Loucy (cell line): ENCODE results near the gene ASB13.

Experiments
- H2AFZ ChIP-seq: fragments of 200-600 bp; sonication (generic); 2 replicates; pipeline ENCODE4 v1.6.0; 2016; ENCODE audit warnings: antibody characterized with exemption, mild to moderate bottlenecking, low read length, moderate library complexity
- H3F3A ChIP-seq: fragments of 200-600 bp; 2 replicates; pipeline ENCODE4 v1.6.0; 2016; ENCODE audit warnings: antibody characterized with exemption, low read depth, mild to moderate bottlenecking
- H3K27me3 ChIP-seq: fragments of 200-600 bp; sonication (generic); 2 replicates; pipeline ENCODE4 v1.6.1; 2014; ENCODE audit warnings: low read length, mild to moderate bottlenecking; ENCODE audit not compliant: insufficient read depth, poor library complexity, severe bottlenecking
- H3K36me3 ChIP-seq: fragments of 200-600 bp; sonication (generic); 2 replicates; pipeline ENCODE4 v1.6.1; 2016; ENCODE audit warnings: low read length; ENCODE audit not compliant: insufficient read depth
- H3K4me1 ChIP-seq: fragments of 200-600 bp; sonication (generic); 2 replicates; pipeline ENCODE4 v1.5.1; 2014; ENCODE audit warnings: low read length, mild to moderate bottlenecking; ENCODE audit not compliant: insufficient read depth, poor library complexity, severe bottlenecking
- H3K4me2 ChIP-seq: fragments of 200-600 bp; sonication (generic); 2 replicates; pipeline ENCODE4 v1.6.0; 2014; ENCODE audit warnings: antibody characterized with exemption, low read length, low read depth, mild to moderate bottlenecking; ENCODE audit not compliant: poor library complexity, severe bottlenecking
- H3K4me3 ChIP-seq: fragments of 200-600 bp; sonication (generic); 2 replicates; pipeline ENCODE4 v1.5.1; 2014; ENCODE audit warnings: low read length, mild to moderate bottlenecking, mixed read lengths; ENCODE audit not compliant: poor library complexity, severe bottlenecking
- H3K79me2 ChIP-seq: fragments of 200-600 bp; sonication (generic); 2 replicates; pipeline ENCODE4 v1.6.1; 2014; ENCODE audit warnings: low read length; ENCODE audit not compliant: insufficient read depth
- H3K9ac ChIP-seq: fragments of 200-600 bp; sonication (generic); 2 replicates; pipeline ENCODE4 v1.6.0; 2014; ENCODE audit warnings: mild to moderate bottlenecking, low read depth, low read length, moderate library complexity; ENCODE audit not compliant: poor library complexity, severe bottlenecking
- H3K9me2 ChIP-seq: fragments of 200-600 bp; sonication (generic); replicated peaks from 2 replicates; pipeline ENCODE4 v1.6.1; 2016; ENCODE audit warnings: low read depth, low read length, mixed read lengths
- H3K9me3 ChIP-seq: fragments of 200-600 bp; sonication (generic); 2 replicates; pipeline ENCODE4 v1.6.1; 2014; ENCODE audit warnings: mild to moderate bottlenecking, antibody characterized with exemption, low read length, low read depth; ENCODE audit not compliant: insufficient read depth
- H4K20me1 ChIP-seq: fragments of 200-600 bp; sonication (generic); 2 replicates; pipeline ENCODE4 v1.6.0; 2014; ENCODE audit warnings: antibody characterized with exemption, low read length, mild to moderate bottlenecking; ENCODE audit not compliant: insufficient read depth, poor library complexity, severe bottlenecking
- CTCF ChIP-seq: fragments of 200-600 bp; sonication (generic); conservative IDR thresholded peaks from 2 replicates; pipeline ENCODE4 v1.5.1; 2014; ENCODE audit warnings: mild to moderate bottlenecking, antibody characterized with exemption, low read length
- EZH2phosphoT487 ChIP-seq: fragments of 200-600 bp; IDR thresholded peaks from 2 replicates; pipeline ENCODE4 v1.6.1; 2018; ENCODE audit warnings: antibody characterized with exemption, mild to moderate bottlenecking, moderate library complexity, borderline replicate concordance

Gene ASB13

GRCh38 chr10:5651388-5651764 lies 15.0 kb downstream of the ASB13 start:
- no peaks in the 10 kb centered on the region for H3K79me2 ChIP-seq
- H3K27me3 ChIP-seq, result no peaks in the 10 kb centered on the region
- H3F3A ChIP-seq, result no peaks in the 10 kb centered on the region
- H3K9me2 ChIP-seq, result no peaks in the 10 kb centered on the region
- H3K4me1 ChIP-seq, result peaks cover 8% of the 10 kb centered on the region
- no peak overlapping the region for H3K4me2 ChIP-seq
- H2AFZ ChIP-seq, result no peak overlapping the region
- TF ChIP-seq CTCF (no peak), EZH2phosphoT487 (no peak)
- H4K20me1 ChIP-seq, result no peaks in the 10 kb centered on the region
- H3K9me3 ChIP-seq, result no peaks in the 10 kb centered on the region
- no peaks in the 10 kb centered on the region for H3K36me3 ChIP-seq
- H3K4me3 ChIP-seq, result no peak overlapping the region
- no peak overlapping the region for H3K9ac ChIP-seq

- H2AFZ ChIP-seq, result no peak overlapping the region
- no peaks in the 10 kb centered on the region for H3K36me3 ChIP-seq
- H3K9me3 ChIP-seq, result no peaks in the 10 kb centered on the region
- peaks cover 13% of the 10 kb centered on the region for H3K4me1 ChIP-seq
- H3K79me2 ChIP-seq, result no peaks in the 10 kb centered on the region
- H3K9ac ChIP-seq, result no peak overlapping the region
- no peak overlapping the region for H3K4me2 ChIP-seq
- H4K20me1 ChIP-seq, result no peaks in the 10 kb centered on the region
- no peaks in the 10 kb centered on the region for H3F3A ChIP-seq
- TF ChIP-seq CTCF, result no peak
- TF ChIP-seq EZH2phosphoT487, result no peak
- no peaks in the 10 kb centered on the region for H3K9me2 ChIP-seq
- no peaks in the 10 kb centered on the region for H3K27me3 ChIP-seq
- no peak overlapping the region for H3K4me3 ChIP-seq
Observed at GRCh38 chr10:5650664-5651387, 15.6 kb downstream of the ASB13 start.

GRCh38 chr10:5649746-5650145 lies 16.6 kb downstream of the ASB13 start:
- no peak for TF ChIP-seq CTCF
- no peak for TF ChIP-seq EZH2phosphoT487
- no peak overlapping the region for H2AFZ ChIP-seq
- no peaks in the 10 kb centered on the region for H4K20me1 ChIP-seq
- H3K4me1 ChIP-seq, result peaks cover 15% of the 10 kb centered on the region
- no peak overlapping the region for H3K4me3 ChIP-seq
- H3F3A ChIP-seq, result no peaks in the 10 kb centered on the region
- H3K9ac ChIP-seq, result no peak overlapping the region
- H3K9me2 ChIP-seq, result no peaks in the 10 kb centered on the region
- H3K36me3 ChIP-seq, result no peaks in the 10 kb centered on the region
- no peaks in the 10 kb centered on the region for H3K79me2 ChIP-seq
- H3K27me3 ChIP-seq, result no peaks in the 10 kb centered on the region
- H3K9me3 ChIP-seq, result no peaks in the 10 kb centered on the region
- H3K4me2 ChIP-seq, result no peak overlapping the region
